HG03432 (cell line): ENCODE results near the gene CYP2F1.
"Not testable (repeated sequence)": the region's sequence is repeated elsewhere in the genome, so short reads cannot be mapped to it uniquely, and the experiment has no call there.

Source experiments
- ATAC-seq: cut with Tn5 transposase; IDR thresholded peaks from one replicate; pipeline ENCODE4 v1.9.1; 2021; ENCODE audit warnings: mild to moderate bottlenecking, moderate library complexity; ENCODE audit not compliant: unreplicated experiment

CYP2F1 gene

DNA sequence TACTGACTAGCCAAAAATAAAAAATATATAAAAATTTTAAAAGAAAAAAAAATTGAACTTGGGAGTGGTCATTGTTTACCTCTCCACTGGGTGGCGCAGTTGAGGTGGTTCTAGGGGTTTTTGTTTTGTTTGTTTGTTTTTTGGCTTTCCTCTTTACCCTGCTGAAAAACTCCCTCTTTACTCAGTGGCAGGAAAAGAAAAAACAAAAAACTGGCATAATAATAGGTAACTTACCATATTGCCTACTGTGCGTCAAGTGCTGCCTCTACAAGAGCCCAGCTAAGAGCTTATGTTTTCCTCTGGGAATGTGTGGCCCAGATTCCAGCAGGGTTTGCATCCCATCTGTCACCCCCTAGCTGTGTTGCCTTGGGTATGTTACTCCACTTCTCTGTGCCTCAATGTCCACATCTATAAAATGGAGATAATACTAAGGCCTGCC lies 12.6 kb downstream of the CYP2F1 start:
- not testable (repeated sequence) for ATAC-seq

DNA sequence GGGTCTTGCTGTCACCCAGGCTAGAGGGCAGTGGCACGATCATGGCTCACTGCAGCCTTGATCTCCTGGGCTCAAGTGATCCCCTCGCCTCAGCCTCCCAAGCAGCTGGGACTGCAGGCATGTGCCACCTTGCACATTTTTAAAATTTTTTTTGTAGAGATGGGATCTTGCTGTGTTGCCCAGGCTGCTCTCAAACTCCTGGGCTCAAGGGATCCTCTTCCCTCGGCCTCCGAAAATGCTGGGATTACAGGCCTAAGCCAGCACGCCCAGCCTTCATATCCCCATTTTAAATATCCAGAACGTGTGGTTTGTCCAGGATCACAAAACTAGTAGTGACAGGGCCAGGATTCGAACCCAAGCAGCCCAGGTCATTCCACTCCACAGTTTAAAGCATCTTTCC lies 13.1 kb downstream of the CYP2F1 start:
- not testable (repeated sequence) for ATAC-seq

DNA sequence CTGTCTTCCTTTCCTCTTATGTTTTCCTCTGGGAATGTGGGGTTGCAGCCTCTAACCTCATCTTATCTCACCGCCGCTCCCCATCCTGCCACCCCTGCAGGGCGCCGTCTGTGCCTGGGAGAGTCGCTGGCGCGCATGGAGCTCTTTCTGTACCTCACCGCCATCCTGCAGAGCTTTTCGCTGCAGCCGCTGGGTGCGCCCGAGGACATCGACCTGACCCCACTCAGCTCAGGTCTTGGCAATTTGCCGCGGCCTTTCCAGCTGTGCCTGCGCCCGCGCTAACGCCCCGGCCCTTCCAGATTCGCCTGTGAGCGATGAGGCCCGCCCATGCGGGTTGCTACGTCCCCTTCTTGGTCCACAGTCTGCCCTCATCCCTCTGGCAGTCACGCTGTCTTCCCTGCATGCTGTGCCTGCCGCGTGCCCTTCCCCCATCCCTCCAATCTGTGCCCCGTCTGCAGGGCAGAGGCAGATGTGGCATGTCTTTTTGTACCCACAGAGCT lies 13.6 kb downstream of the CYP2F1 start:
- not testable (repeated sequence) for ATAC-seq

DNA sequence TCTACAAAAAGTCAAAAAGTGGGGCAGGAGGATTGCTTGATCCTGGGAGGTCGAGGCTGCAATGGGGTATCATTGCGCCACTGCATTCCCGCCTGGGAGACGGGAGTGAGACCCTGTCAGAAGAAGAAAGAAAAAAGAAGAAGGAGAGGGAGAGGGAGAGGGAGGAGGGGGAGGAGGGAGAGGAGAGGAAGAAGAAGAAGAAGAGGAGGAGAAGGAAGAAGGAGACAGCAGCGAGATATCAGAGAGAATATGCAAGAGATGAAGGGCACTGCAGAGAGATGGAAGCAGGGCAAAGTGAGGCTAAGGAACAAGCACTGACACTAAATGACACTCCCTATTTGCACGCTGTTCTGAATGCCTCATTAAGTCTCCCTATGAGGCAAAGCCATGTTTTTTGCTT lies 14.5 kb downstream of the CYP2F1 start:
- ATAC-seq = no peak

DNA sequence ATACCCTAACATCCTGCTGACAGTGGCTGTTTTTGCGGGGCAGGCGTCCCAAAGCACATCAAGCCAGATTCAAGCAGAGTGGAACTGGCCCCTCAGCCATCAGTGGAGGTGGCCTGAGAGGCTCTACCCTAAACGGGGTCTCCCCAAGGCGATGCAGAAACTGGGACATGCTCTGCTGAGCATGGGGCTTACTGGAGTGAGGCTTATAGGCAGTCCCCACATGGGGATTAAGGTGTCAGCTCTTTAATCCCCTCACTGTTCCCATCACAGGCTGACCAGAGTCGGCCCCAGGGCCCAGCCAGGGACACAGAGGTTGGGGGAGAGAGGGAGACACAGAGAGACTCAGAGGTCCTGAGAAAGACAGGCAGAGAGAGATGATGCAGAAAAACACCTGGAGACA lies 17.0 kb downstream of the CYP2F1 start:
- no peak for ATAC-seq

DNA sequence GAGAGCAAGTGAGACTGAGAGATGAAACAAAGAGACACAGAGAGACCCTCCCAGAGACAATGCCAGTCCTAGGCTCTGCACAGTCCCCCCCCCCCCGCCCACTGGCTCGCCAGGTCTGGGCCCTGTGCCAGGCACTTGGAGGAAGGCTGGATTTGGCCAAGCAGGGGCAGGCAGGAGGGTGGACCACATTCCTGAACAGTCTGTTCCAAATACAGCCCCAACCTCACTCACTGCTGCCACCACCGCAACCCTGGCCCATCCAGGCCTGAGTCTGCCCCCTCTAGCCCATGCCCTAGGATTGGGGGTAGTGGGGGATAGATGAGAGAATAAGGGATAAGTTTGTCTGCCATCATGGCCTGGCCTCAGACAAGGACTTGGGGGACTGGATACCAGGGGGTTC lies 19.0 kb downstream of the CYP2F1 start:
- ATAC-seq = no peak

DNA sequence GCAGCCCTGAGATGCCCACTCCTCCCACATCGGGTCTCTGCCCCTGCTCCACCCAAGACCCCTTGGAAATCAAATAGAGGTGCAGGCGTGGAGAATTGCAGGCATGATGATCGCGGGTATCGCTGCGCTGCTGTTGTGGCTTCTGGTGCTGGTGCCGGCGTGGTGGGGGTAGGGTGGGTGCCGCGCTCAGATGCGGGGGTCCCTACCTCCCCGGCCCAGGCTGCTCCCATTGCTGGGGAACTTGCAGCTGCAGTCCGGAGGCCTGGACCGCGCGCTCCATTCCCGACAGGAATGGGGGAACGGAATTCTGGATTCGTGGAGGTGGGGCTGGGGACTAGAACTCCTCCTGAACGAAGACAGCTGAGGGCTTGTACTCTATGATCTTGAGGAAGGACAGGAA lies 20.4 kb downstream of the CYP2F1 start:
- no peak for ATAC-seq

DNA sequence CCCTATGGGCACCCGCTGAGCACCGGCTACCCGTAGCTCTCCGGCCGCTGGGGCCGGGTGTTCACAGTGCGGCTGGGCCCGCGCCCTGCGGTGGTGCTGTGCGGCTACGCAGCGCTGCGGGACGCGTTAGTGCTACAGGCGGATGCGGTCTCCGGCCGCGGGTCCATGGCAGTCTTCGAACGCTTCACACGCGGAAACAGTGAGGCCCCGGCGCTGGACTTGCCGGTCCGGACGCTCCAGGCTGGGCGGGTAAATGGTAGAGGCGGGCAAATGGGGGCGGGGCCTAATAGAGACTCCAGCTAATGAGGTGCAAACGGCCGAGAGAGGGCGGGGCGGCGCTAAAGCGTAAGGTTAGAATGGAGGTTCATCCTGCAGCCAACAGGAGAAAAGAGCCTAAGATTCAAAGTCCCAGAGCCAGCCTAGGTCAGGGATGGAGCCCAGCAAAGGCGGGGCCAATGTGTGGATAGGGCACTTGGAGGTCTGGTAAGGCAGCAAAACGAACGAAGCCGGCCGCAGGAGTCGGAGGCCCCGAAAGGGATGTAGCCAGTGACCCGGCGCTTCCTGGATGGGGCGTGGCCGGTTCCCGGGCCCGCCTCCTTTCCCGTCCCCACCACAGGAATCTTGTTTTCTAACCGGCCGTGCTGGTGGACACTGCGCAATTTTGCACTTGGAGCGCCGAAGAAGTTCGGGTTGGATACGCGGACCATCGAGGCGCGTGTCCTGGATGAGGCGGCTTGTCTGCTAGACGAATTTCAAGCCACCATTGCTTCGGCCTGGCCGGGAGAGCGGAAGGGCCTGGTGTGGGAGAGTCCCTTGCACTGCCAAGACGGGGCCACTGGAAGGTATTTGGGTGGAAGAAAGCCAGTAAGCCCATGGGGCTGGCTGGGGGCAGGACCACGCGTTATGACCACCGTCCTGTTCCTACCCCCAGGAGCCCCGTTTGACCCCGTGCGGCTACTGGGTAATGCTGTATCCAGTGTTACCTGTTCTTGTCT lies 21.5 kb downstream of the CYP2F1 start:
- ATAC-seq = not testable (repeated sequence)

DNA sequence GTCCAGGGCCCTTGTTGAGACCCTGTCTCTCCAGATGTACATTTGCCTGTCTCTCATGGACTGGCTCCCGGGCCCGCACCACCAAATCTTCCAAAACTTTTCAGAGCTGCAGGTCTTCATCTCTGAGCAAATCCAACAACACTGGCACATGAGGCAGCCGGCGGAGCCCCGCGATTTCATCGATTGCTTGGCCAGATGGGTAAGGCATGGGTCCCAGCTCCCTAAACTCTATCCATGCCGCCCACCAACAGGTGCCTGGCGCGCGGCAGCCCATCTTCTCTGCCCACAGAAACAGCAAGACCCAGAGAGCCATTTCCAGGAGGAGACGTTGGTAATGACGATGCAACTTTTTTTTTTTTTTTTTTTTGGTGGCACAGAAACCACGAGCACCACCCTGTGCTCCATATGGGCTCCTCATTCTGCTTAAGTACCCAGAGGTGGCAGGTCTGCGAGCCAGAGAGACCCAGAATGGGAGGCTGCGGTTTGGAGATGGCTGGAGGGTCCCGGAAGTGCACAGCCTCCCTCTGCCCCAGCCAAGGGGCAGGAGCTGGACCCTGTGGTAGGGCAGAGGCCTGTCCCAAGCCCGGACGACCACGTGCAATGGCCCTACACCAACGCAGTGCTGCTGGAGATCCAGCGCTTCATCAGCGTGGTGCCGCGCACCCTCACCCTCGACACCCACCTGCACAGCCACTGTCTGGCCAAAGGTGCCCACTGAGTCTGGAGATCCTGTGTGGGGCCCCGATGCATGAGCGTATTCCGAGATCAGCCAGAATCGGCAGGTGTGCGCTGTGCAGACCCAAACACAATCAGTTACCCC lies 22.6 kb downstream of the CYP2F1 start:
- no peak for ATAC-seq

DNA sequence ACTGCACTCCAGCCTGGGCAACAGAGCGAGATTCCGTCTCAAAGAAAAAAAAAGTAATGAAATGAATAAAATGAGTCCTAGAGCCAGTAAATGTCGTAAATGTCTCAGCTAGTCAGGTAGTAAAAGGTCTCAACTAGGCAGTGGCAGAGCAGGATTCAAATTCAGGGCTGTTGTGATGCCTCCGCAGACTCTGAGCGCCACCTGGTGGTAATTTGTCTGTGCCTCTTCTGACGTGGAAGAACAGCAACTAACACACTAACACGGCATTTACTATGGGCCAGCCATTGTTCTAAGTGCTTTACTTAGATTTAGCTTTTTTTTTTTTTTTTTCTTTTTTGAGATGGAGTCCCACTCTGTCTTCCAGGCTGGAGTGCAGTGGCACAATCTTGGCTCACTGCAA lies 30.2 kb downstream of the CYP2F1 start:
- ATAC-seq = no peak

DNA sequence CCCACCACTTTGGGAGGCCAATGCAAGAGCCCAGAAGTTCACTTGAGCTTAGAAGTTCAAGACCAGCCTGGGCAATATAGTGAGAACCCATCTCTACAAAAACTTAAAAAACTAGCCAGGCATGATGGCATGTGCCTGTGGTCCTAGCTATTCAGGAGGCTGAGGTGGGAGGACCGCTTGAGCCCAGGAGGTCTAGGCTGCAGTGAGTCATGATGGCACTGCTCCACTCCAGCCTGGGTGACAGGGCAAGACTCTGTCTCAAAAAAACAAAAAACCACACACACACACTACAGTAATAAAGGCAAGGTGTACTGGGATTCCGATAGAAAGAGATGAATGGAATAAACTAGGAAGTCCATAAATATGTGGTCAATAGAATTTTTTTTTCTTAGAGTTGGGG lies 35.6 kb downstream of the CYP2F1 start:
- no peak for ATAC-seq

DNA sequence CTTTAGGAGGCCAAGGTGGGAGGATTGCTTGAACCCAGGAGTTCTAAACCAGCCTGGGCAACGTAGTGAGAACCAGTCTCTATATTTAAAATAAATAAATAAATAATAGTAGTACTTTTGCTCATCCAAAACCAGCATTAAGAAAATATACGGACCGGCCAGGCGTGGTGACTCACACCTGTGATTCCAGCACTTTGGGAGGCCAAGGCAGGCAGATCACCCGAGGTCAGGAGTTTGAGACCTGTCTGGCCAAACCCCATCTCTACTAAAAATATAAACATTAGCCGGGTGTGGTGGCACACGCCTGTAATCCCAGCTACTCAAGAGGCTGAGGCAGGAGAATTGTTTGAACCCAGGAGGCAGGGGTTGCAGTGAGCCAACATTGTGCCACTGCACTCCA lies 36.8 kb downstream of the CYP2F1 start:
- not testable (repeated sequence) for ATAC-seq

DNA sequence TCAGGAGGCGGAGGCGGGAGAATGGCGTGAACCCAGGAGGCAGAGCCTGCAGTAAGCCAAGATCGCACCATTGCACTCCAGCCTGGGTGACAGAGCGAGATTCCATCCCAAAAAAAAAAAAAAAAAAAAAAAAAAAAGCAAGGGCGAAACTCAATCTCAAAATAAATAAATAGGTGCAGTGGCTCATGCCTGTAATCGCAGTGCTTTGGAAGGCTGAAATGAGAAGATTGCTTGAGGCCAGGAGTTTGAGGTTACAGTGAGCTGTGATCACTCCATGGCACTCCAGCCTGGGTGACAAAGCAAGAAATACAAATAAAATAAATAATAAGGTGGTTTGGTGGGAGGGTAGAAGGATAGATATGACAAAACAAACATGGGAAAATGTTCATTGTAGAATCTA lies 39.8 kb downstream of the CYP2F1 start:
- no peak for ATAC-seq

DNA sequence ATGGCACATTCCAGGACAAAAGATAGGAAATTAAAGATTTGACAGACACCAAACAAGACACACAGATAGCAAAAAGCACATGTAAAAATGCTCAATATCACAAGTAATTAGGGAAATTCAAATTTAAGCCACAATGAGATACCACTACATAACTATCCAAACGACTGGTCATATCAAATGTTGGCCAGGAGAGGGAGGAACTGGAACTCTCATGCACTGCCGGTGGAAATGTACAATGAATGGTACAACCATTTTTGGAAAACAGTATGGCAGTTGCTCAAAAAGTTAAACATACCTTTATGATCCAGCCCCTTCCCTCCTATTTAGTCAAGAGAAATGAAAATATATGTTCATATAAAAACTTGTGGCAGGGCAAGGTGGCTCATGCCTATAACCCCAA lies 42.0 kb downstream of the CYP2F1 start:
- no peak for ATAC-seq

DNA sequence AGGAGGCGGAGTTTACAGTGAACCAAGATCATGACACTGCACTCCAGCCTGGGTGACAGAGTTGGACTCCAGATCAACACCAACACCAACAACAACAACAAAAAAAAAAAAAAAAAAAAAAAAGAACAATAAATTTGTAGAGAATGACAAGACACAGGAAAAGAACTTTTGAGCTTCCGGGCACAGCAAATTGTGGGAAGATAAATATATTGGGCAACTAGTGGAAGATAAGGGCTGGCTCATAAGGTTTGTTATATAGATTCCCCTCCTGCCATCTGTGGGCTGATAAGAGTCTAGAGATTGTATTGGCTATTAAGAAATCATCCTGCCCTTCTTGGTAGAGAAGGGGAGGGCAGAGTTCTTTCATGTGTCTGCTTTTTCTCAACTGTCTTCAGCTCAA lies 45.6 kb downstream of the CYP2F1 start:
- no peak for ATAC-seq

DNA sequence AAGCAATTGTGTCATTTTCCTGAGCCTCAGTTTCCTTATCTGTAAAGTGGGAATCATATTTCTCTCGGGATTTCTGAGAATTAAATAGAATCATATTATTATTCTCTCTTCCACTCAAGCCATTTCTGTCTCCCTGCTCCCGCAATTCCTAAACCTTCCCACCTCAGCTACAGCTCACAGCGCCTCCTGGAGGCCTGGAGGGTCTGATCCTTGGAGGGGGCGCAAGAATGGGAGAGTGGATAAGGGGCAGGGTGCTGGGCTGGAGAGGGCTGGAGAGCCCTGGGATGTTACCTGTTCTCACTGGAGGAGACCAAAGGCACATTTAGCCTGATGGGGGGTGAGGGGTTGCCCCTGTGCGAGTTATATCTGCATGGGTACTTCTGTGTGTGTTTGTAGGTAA lies 47.7 kb downstream of the CYP2F1 start:
- no peak for ATAC-seq

DNA sequence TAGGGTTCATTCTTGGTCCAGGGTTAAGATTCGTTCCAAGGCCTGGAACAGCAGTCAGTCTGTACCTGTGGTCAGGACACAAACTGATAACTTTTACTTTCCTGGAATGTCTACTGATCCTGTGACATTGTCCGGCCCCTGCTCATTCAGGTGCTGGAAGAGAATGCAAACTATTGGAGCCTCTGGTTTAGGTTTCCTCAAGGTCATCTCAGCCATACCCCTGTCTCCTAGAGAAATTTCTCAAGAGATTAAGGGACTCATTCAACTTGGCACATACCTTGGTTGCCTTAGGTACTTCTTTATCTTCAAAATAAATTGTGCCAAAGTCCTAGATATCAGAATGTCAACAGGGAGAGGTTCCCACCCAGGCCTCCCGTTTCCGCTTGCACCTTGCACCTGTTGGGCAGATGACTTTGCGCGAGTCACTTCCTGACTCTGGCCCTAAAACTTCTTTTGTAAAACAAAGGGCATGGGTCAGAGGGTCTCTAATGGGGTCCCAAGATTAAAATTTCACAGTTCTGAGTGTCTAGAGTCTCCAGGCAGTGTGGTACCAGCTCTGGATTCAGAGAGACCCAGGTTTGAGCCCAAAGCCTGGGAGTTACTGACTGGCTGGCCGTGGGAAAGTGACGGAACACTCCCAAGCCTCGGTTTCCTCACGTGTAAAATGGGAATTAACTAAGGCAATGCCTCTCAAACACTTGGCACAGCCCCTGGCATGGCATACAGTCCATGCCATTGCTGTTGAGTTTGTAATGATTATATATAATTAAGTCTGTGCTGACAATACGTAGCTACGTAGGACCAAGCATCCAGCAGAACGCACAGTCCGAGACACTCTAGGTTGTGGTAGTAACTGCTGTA lies 52.9 kb downstream of the CYP2F1 start:
- ATAC-seq = no peak

DNA sequence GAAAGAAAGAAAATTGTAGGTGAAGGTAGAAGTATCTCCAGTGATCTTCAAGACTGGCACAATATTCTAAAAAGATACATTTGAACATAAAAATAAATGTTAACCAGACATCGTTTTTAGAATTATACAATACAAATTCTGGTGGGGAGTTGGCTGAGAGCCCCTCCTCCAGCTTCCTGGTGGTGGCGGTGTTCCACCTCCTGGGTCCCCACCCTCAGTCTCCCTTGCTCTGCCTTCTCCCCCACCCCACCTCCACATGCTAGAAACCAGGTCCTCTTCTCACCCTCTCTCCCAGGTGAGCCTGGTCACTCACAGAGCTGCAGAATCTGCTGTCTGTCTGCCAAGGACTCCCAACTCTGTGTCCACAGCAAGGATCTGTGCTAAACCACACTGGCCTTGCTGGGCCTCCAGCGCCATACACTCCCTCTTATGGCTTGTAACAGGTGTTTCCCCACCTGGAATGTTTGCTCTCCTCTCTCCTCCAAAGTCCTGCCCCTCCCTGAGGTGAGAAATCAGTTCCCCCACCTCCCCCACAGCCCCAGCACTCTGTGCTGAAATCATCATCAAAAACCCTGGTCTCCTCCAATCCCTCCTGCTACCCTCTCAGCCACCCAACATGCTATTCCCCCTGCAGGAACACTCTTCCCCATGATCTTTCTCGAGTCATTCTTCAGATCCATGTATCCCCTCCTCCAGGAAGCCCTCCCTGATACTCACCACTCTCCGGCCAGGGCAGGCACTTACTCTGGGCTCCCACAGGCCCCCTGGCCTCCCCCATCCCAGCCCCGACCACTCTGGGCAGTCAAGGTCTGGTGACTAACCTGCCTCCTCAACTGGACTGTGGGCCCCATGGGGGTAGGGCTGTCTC lies 58.3 kb downstream of the CYP2F1 start:
- ATAC-seq = no peak

DNA sequence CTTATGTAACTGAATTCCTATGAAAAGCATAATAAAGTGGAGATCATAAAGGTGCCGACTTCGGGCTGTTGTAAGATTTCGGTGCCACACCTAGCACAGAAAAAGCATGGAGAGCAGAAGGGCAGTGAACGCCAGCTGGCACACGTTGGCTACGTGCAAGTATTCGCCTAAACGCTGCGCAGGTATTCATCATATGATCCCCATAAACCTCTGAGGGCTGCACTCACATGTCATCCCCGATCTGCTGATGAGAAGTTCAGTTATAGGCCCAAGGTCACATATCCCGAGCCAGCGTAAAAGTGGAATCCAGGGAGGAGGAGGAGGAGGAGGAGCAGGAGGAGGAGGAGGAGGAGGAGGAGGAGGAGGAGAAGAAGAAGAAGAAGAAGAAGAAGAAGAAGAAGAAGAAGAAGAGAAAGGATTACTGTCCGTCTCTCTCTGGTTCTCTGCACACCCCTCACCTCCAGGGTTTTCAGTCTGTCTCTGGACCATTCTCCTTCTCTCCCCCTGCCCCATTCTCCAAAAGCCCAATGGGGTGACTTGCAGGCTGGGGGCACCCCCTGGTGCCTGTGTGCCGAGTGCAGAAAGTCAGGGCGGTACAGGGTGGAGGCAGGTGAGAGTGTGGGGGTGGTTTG lies 60.2 kb downstream of the CYP2F1 start:
- ATAC-seq = no peak
